Panc1 (cell line): ENCODE results near the gene BLOC1S6.

Experiments
- POLR2AphosphoS5 ChIP-seq: IDR thresholded peaks from 2 replicates; pipeline ENCODE4 v1.6.1; 2012; ENCODE audit warnings: mild to moderate bottlenecking, low read depth, low read length, moderate library complexity
- TCF7L2 ChIP-seq: IDR thresholded peaks from 2 replicates; pipeline ENCODE4 v1.6.1; 2011; ENCODE audit warnings: mild to moderate bottlenecking, low read depth, low read length, inconsistent platforms
- TF ChIP-seq, protein P1 (sequence below): fragments of 450-650 bp; IDR thresholded peaks from 2 replicates; pipeline ENCODE4 v1.5.1; 2017; ENCODE audit warnings: mild to moderate bottlenecking

DNA sequence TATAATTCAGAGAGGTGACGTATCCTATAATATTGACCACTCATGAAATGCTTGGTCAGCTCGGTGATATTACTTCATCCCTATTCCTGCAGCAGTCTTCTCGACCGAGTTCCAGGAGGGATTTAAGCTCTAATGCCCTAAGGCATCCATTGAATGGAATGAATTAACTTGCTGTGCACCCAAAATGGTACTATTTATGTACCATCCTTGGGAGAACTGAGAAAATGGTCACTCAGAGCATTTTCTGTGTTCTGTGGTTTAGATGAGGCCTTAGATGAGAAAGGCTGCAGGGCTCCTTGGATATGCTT, 638 bp downstream of the BLOC1S6 start:
- TF ChIP-seq, protein P1, sequence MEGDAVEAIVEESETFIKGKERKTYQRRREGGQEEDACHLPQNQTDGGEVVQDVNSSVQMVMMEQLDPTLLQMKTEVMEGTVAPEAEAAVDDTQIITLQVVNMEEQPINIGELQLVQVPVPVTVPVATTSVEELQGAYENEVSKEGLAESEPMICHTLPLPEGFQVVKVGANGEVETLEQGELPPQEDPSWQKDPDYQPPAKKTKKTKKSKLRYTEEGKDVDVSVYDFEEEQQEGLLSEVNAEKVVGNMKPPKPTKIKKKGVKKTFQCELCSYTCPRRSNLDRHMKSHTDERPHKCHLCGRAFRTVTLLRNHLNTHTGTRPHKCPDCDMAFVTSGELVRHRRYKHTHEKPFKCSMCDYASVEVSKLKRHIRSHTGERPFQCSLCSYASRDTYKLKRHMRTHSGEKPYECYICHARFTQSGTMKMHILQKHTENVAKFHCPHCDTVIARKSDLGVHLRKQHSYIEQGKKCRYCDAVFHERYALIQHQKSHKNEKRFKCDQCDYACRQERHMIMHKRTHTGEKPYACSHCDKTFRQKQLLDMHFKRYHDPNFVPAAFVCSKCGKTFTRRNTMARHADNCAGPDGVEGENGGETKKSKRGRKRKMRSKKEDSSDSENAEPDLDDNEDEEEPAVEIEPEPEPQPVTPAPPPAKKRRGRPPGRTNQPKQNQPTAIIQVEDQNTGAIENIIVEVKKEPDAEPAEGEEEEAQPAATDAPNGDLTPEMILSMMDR = no peak
- TF ChIP-seq POLR2AphosphoS5 = no peak
- no peak for TF ChIP-seq TCF7L2
